A673 (cell line): Measurements from ENCODE around the gene PTPN14. TPM values are rescaled to one million over a fixed set of nuclear protein-coding genes. Genes with fewer than 3 reads are reported as not detected.
"Not testable (repeated sequence)": the region's sequence is repeated elsewhere in the genome, so short reads cannot be mapped to it uniquely, and the experiment has no call there.

ENCODE experiments used
- BruUV-seq: library from RNA; stranded (reverse); fragments of 400-500 nt; replicated peaks from 2 replicates; lab custom pipeline; 2021; lab: Mats Ljungman, UMichigan
- CTCF ChIA-PET: fragments of 300-600 bp; sonication (Branson Sonifier 250); formaldehyde crosslinking; loops from one replicate; lab custom pipeline; 2022; ENCODE audit warnings: antibody characterized with exemption; lab: Charles Lee
- POLR2A ChIA-PET: fragments of 300-600 bp; sonication (Branson Sonifier 250); formaldehyde crosslinking; loops from one replicate; lab custom pipeline; 2022; ENCODE audit warnings: antibody characterized with exemption; ENCODE audit not compliant: low non-redundant PET; lab: Charles Lee
- DNase-seq: peaks from one replicate; pipeline ENCODE4 v3.0.0-alpha.2; 2015; ENCODE audit warnings: low spot score
- H3K27ac ChIP-seq: fragments of 200-600 bp; sonication (generic); 2 replicates; pipeline ENCODE4 v1.5.1; 2016; ENCODE audit warnings: mixed run types, low read depth, mild to moderate bottlenecking, mixed read lengths, antibody characterized with exemption, low read length; ENCODE audit not compliant: poor library complexity, severe bottlenecking
- H3K27me3 ChIP-seq: fragments of 200-600 bp; sonication (generic); replicated peaks from 2 replicates; pipeline ENCODE4 v1.6.1; 2017; ENCODE audit warnings: mixed run types, low read depth, mild to moderate bottlenecking, mixed read lengths, antibody characterized with exemption, low read length; ENCODE audit not compliant: insufficient read depth, poor library complexity
- H3K36me3 ChIP-seq: fragments of 200-600 bp; sonication (generic); 2 replicates; pipeline ENCODE4 v1.6.1; 2016; ENCODE audit warnings: mixed run types, mild to moderate bottlenecking, mixed read lengths, antibody characterized with exemption, low read length; ENCODE audit not compliant: insufficient read depth, poor library complexity, severe bottlenecking
- H3K4me1 ChIP-seq: fragments of 200-600 bp; sonication (generic); 2 replicates; pipeline ENCODE4 v1.6.1; 2017; ENCODE audit warnings: mixed run types, mild to moderate bottlenecking, mixed read lengths, antibody characterized with exemption, low read length; ENCODE audit not compliant: insufficient read depth, poor library complexity, severe bottlenecking
- H3K4me3 ChIP-seq: fragments of 200-600 bp; sonication (generic); 2 replicates; pipeline ENCODE4 v1.5.1; 2016; ENCODE audit warnings: low read depth, mixed run types, mild to moderate bottlenecking, mixed read lengths, low read length; ENCODE audit not compliant: poor library complexity, severe bottlenecking
- H3K9me3 ChIP-seq: fragments of 200-600 bp; sonication (generic); 2 replicates; pipeline ENCODE4 v1.6.1; 2016; ENCODE audit warnings: mixed run types, low read depth, mild to moderate bottlenecking, mixed read lengths, antibody characterized with exemption, low read length; ENCODE audit not compliant: poor library complexity, severe bottlenecking
- CTCF ChIP-seq: fragments of 300-800, 200-600 bp; sonication (generic); conservative IDR thresholded peaks from 2 replicates; pipeline ENCODE4 v1.5.1; 2017; ENCODE audit warnings: low read depth, mild to moderate bottlenecking, antibody characterized with exemption, low read length, moderate library complexity, mixed read lengths
- EZH2 ChIP-seq: fragments of 200-600 bp; sonication (generic); IDR thresholded peaks from 2 replicates; pipeline ENCODE4 v1.6.1; 2017; ENCODE audit warnings: borderline replicate concordance, low read depth, mild to moderate bottlenecking, mixed read lengths, antibody characterized with exemption, low read length; ENCODE audit not compliant: poor library complexity, severe bottlenecking
- intact Hi-C: fragments of 100-400 bp; cut with micrococcal nuclease; formaldehyde crosslinking; loops from one replicate; pipeline ENCODE4 v1.10.0; 2022; ENCODE audit not compliant: unreplicated experiment
- total RNA-seq: library from RNA; stranded (reverse); gene quantifications from 2 replicates; pipeline ENCODE4 v1.2.3, GENCODE V29; 2021

The PTPN14 gene
- total RNA-seq, 1 experiment from 2014 or later = 114 TPM

DNA sequence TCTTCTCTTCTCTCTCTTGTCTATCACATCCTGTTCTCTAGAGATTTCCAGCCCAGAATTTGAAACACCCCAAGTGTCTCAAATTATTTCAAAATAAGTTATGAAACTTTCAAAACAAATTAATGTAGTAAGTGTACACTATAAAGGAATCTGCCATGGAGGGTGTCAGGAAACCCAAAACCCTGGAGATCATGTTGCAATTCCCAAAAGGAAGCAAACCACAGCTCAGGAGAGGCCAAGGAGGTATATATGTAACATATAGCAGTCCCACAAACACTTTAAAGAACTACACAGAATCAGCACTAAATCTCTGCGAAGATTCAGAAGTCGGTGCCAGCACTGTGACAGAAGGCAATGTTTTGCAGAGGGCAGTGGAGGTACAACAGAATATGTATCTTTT lies 26.6 kb downstream of the PTPN14 start:
- no TSS peak for BruUV-seq
- Histone ChIP-seq H3K9me3 (no peaks in the 10 kb centered on the region), H3K4me3 (no peak overlapping the region), H3K4me1 (peaks cover 60% of the 10 kb centered on the region), H3K27ac (peak overlapping the region; percentile 12), H3K36me3 (no peaks in the 10 kb centered on the region), H3K27me3 (no peaks in the 10 kb centered on the region)
- TF ChIP-seq EZH2 (no peak), CTCF (no peak)
- ChIA-PET POLR2A (interaction anchor here (0.7 kb wide), 1 partner anchor 40 kb away, joined by 3 read pairs; no protein-coding TSS in a partner anchor), CTCF (no interaction called here)
- DNase-seq = no peak
- intact Hi-C loops = no loop called here

DNA sequence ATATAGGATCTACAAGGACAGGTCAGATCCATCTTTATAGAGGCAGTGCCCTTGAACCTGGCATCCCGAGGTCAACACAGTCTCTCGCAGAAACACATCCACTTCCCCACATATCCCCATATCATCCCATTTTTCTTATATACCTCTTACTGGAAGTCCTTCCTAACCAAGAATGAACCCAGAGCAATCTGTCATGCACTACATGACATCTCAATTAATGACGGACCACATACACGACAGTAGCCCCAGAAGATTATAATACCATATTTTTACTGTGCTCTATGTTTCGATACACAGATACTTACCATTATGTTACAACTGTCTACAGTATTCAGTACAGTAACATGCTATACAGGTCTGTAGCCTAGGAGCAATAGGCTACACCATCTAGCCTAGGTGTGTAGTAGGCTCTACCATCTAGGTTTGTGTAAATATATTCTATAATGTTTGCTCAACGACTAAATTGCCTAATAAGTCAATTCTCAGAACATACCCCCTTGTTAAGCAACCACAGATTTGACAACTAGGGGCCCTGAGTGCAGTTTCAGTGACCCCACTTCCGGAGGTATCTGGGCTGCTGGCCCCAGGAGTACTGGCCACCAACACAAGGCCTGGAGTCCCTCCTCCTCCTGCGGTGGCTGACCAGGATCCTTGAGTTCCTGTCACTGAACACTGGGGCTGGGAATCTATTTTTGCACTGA lies 28.1 kb downstream of the PTPN14 start:
- Histone ChIP-seq H3K27me3 (no peaks in the 10 kb centered on the region), H3K9me3 (no peaks in the 10 kb centered on the region), H3K27ac (no peak overlapping the region), H3K4me3 (no peak overlapping the region), H3K36me3 (no peaks in the 10 kb centered on the region), H3K4me1 (peaks cover 73% of the 10 kb centered on the region)
- DNase-seq = no peak
- POLR2A ChIA-PET = no interaction called here
- intact Hi-C loops = no loop called here
- TF ChIP-seq CTCF (no peak), EZH2 (no peak)
- CTCF ChIA-PET = no interaction called here
- no TSS peak for BruUV-seq

GRCh38 chr1:214521458-214521857 lies 29.9 kb downstream of the PTPN14 start:
- POLR2A ChIA-PET = interaction anchor here (0.6 to 0.8 kb wide), 3 partner anchors 28 to 56 kb away, joined by 3 to 5 read pairs (median 5); no protein-coding TSS in a partner anchor
- H3K4me3 ChIP-seq, H3K27ac ChIP-seq, H3K36me3 ChIP-seq, BruUV-seq, H3K9me3 ChIP-seq, CTCF ChIA-PET, DNase-seq, H3K27me3 ChIP-seq, intact Hi-C loops: not testable (repeated sequence)
- peaks cover 68% of the 10 kb centered on the region for H3K4me1 ChIP-seq
